ENCODE data around the gene HSH2D. TPM values are rescaled to one million over a fixed set of nuclear protein-coding genes. Genes with fewer than 3 reads are reported as not detected.

HSH2D gene
- total and polyA plus RNA-seq, 2 of the 13 experiments (the other 11 are each of a cell fraction or from before 2014, with no cell fraction given) = 0.69 to 3.2 TPM

DNA sequence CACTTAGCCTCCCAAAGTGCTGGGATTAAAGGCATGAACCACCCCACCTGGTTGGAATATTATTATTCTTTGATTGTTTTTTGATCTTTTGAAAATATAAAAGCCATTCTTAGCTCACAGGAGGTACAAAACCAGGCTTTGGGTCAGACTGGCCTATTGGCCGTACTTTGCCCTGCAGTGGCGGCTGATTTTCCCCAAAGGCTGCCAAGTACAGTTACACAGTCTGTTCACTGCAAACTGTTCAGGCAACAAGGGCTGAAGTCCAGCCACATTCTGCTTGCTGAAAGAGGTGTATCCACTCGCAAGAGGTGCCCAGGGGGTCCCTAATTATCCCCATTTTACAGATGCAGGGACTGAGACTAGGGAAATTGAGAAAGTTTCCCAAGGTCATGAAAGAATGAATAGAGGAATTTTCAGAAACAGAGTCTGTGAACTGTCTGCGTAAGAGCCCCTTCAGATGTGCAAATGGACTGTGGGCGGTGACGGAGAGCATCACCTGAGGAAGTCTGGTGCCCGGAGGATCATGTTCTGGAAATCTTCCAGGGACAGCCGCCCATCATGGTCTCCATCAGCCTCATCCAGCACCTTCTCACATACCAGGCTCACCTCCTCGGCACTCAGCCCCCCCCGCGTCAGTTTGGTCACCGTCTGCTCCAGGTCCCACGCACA, 20.9 kb downstream of the HSH2D start (continued):
- TF ChIP-seq, protein P1, sequence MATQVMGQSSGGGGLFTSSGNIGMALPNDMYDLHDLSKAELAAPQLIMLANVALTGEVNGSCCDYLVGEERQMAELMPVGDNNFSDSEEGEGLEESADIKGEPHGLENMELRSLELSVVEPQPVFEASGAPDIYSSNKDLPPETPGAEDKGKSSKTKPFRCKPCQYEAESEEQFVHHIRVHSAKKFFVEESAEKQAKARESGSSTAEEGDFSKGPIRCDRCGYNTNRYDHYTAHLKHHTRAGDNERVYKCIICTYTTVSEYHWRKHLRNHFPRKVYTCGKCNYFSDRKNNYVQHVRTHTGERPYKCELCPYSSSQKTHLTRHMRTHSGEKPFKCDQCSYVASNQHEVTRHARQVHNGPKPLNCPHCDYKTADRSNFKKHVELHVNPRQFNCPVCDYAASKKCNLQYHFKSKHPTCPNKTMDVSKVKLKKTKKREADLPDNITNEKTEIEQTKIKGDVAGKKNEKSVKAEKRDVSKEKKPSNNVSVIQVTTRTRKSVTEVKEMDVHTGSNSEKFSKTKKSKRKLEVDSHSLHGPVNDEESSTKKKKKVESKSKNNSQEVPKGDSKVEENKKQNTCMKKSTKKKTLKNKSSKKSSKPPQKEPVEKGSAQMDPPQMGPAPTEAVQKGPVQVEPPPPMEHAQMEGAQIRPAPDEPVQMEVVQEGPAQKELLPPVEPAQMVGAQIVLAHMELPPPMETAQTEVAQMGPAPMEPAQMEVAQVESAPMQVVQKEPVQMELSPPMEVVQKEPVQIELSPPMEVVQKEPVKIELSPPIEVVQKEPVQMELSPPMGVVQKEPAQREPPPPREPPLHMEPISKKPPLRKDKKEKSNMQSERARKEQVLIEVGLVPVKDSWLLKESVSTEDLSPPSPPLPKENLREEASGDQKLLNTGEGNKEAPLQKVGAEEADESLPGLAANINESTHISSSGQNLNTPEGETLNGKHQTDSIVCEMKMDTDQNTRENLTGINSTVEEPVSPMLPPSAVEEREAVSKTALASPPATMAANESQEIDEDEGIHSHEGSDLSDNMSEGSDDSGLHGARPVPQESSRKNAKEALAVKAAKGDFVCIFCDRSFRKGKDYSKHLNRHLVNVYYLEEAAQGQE (IDR thresholded peaks at IDR 0.05; ENCODE audit: borderline replicate concordance in 1 of 2, low read depth in 1 of 2, low read length in 2 of 2) = no peak
- TF ChIP-seq, protein P2, sequence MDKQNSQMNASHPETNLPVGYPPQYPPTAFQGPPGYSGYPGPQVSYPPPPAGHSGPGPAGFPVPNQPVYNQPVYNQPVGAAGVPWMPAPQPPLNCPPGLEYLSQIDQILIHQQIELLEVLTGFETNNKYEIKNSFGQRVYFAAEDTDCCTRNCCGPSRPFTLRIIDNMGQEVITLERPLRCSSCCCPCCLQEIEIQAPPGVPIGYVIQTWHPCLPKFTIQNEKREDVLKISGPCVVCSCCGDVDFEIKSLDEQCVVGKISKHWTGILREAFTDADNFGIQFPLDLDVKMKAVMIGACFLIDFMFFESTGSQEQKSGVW (CRISPR knock-in tag; IDR thresholded peaks at IDR 0.05; ENCODE audit: borderline replicate concordance) = no peak
- TF ChIP-seq MXI1 (IDR thresholded peaks at IDR 0.05; ENCODE audit: borderline replicate concordance, low read depth, low read length) (no peak), HNF4A (CRISPR knock-in tag; IDR thresholded peaks at IDR 0.05) (peak; percentile 64)
- TF ChIP-seq, protein P3, sequence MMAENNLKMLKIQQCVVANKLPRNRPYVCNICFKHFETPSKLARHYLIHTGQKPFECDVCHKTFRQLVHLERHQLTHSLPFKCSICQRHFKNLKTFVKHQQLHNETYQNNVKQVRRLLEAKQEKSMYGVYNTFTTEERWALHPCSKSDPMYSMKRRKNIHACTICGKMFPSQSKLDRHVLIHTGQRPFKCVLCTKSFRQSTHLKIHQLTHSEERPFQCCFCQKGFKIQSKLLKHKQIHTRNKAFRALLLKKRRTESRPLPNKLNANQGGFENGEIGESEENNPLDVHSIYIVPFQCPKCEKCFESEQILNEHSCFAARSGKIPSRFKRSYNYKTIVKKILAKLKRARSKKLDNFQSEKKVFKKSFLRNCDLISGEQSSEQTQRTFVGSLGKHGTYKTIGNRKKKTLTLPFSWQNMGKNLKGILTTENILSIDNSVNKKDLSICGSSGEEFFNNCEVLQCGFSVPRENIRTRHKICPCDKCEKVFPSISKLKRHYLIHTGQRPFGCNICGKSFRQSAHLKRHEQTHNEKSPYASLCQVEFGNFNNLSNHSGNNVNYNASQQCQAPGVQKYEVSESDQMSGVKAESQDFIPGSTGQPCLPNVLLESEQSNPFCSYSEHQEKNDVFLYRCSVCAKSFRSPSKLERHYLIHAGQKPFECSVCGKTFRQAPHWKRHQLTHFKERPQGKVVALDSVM (CRISPR knock-in tag; IDR thresholded peaks at IDR 0.05) = no peak
- TF ChIP-seq, protein P4, sequence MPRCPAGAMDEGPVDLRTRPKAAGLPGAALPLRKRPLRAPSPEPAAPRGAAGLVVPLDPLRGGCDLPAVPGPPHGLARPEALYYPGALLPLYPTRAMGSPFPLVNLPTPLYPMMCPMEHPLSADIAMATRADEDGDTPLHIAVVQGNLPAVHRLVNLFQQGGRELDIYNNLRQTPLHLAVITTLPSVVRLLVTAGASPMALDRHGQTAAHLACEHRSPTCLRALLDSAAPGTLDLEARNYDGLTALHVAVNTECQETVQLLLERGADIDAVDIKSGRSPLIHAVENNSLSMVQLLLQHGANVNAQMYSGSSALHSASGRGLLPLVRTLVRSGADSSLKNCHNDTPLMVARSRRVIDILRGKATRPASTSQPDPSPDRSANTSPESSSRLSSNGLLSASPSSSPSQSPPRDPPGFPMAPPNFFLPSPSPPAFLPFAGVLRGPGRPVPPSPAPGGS (CRISPR knock-in tag; IDR thresholded peaks at IDR 0.05) = no peak
